HEK293 (cell line): ENCODE data around the gene RPS27.

ENCODE experiments used
- CTCF ChIA-PET: fragments of 350-600 bp; formaldehyde crosslinking; extraction: SDS; loops from one replicate; lab custom pipeline; 2021; ENCODE audit warnings: antibody characterized with exemption; lab: Yijun Ruan, JAX
- POLR2A ChIA-PET: fragments of 300-600 bp; formaldehyde crosslinking; extraction: SDS; loops from one replicate; lab custom pipeline; 2020; ENCODE audit warnings: antibody characterized with exemption, inconsistent platforms; lab: Yijun Ruan, JAX
- H3K27ac ChIP-seq: fragments of 200-500 bp; sonication (Bioruptor generic); 2 replicates; pipeline ENCODE4 v1.5.1; 2014; ENCODE audit warnings: low read depth, low read length, control low read depth, inconsistent platforms; ENCODE audit errors: extremely low read depth
- H3K36me3 ChIP-seq, 2 experiments: fragments of 200-500 bp in 1 of 2; sonication (Bioruptor generic) in 1 of 2; 1 replicate in 1 of 2; 2 replicates in 1 of 2; pipeline ENCODE4 v1.5.1; 2014 to 2017; ENCODE audit warnings: inconsistent platforms in 2 of 2, low read length in 2 of 2; ENCODE audit not compliant: control insufficient read depth in 2 of 2, insufficient read depth in 1 of 2
- H3K4me1 ChIP-seq: fragments of 200-500 bp; sonication (Bioruptor generic); 2 replicates; pipeline ENCODE4 v1.5.1; 2014; ENCODE audit warnings: mild to moderate bottlenecking, low read length, inconsistent platforms; ENCODE audit not compliant: control insufficient read depth, insufficient read depth
- H3K4me3 ChIP-seq: 2 replicates; pipeline ENCODE4 v1.5.1; 2011; ENCODE audit warnings: low read depth, mild to moderate bottlenecking, control low read depth, low read length, moderate library complexity
- H3K9me3 ChIP-seq: fragments of 200-500 bp; sonication (Bioruptor generic); 2 replicates; pipeline ENCODE4 v1.5.1; 2014; ENCODE audit warnings: low read depth, low read length, inconsistent platforms; ENCODE audit not compliant: control insufficient read depth, insufficient read depth
- BCL11A ChIP-seq: fragments of 450-650 bp; formaldehyde crosslinking; IDR thresholded peaks from 2 replicates; pipeline ENCODE4 v1.5.1; 2016; ENCODE audit warnings: low read depth, missing biosample characterization, missing genetic modification characterization
- KLF7 ChIP-seq: fragments of 450-650 bp; formaldehyde crosslinking; IDR thresholded peaks from 2 replicates; pipeline ENCODE4 v1.5.1; 2016; ENCODE audit warnings: missing biosample characterization, missing genetic modification characterization, borderline replicate concordance
- KLF9 ChIP-seq: fragments of 450-650 bp; formaldehyde crosslinking; IDR thresholded peaks from 2 replicates; pipeline ENCODE4 v1.5.1; 2016; ENCODE audit warnings: missing biosample characterization, missing genetic modification characterization, low read depth
- OSR2 ChIP-seq: fragments of 450-650 bp; formaldehyde crosslinking; IDR thresholded peaks from 2 replicates; pipeline ENCODE4 v1.5.1; 2016; ENCODE audit warnings: missing biosample characterization, missing genetic modification characterization
- TCF7L2 ChIP-seq: IDR thresholded peaks from 2 replicates; pipeline ENCODE4 v1.6.1; 2011; ENCODE audit warnings: low read depth, mild to moderate bottlenecking, inconsistent platforms, low read length, moderate library complexity, borderline replicate concordance
- ZBTB48 ChIP-seq: fragments of 450-650 bp; formaldehyde crosslinking; IDR thresholded peaks from 2 replicates; pipeline ENCODE4 v1.5.1; 2016; ENCODE audit warnings: missing biosample characterization, missing genetic modification characterization
- ZFHX2 ChIP-seq: fragments of 450-650 bp; formaldehyde crosslinking; conservative IDR thresholded peaks from 2 replicates; pipeline ENCODE4 v1.5.1; 2016; ENCODE audit warnings: missing biosample characterization, missing genetic modification characterization
- ZFP41 ChIP-seq: fragments of 450-650 bp; formaldehyde crosslinking; IDR thresholded peaks from 2 replicates; pipeline ENCODE4 v1.5.1; 2016; ENCODE audit warnings: missing biosample characterization, missing genetic modification characterization, borderline replicate concordance
- ZFP69B ChIP-seq: fragments of 450-650 bp; formaldehyde crosslinking; IDR thresholded peaks from 2 replicates; pipeline ENCODE4 v1.5.1; 2016; ENCODE audit warnings: missing biosample characterization, missing genetic modification characterization
- ZNF138 ChIP-seq: fragments of 450-650 bp; formaldehyde crosslinking; IDR thresholded peaks from 2 replicates; pipeline ENCODE4 v1.5.1; 2016; ENCODE audit warnings: missing biosample characterization, missing genetic modification characterization, borderline replicate concordance
- ZNF140 ChIP-seq: fragments of 450-650 bp; formaldehyde crosslinking; IDR thresholded peaks from 2 replicates; pipeline ENCODE4 v1.5.1; 2016; ENCODE audit warnings: missing biosample characterization, missing genetic modification characterization
- ZNF37A ChIP-seq: fragments of 450-650 bp; IDR thresholded peaks from 2 replicates; pipeline ENCODE4 v1.5.1; 2018; ENCODE audit warnings: missing biosample characterization, missing genetic modification characterization
- ZNF623 ChIP-seq: fragments of 450-650 bp; formaldehyde crosslinking; IDR thresholded peaks from 2 replicates; pipeline ENCODE4 v1.5.1; 2016; ENCODE audit warnings: missing biosample characterization, missing genetic modification characterization
- ZNF76 ChIP-seq: fragments of 450-650 bp; formaldehyde crosslinking; IDR thresholded peaks from 2 replicates; pipeline ENCODE4; 2016; ENCODE audit warnings: low read depth, missing biosample characterization, missing genetic modification characterization, borderline replicate concordance
- ZNF837 ChIP-seq: fragments of 450-650 bp; formaldehyde crosslinking; IDR thresholded peaks from 2 replicates; pipeline ENCODE4 v1.5.1; 2016; ENCODE audit warnings: missing biosample characterization, missing genetic modification characterization
- ZXDB ChIP-seq: fragments of 450-650 bp; formaldehyde crosslinking; IDR thresholded peaks from 2 replicates; pipeline ENCODE4 v1.5.1; 2016; ENCODE audit warnings: missing biosample characterization, missing genetic modification characterization
- TF ChIP-seq, protein P1 (sequence below): fragments of 450-650 bp; formaldehyde crosslinking; IDR thresholded peaks from 2 replicates; pipeline ENCODE4 v1.5.1; 2016; ENCODE audit warnings: missing biosample characterization, missing genetic modification characterization, borderline replicate concordance
- TF ChIP-seq, protein P2 (sequence below): fragments of 450-650 bp; formaldehyde crosslinking; IDR thresholded peaks from 2 replicates; pipeline ENCODE4 v1.5.0; 2017; ENCODE audit warnings: missing biosample characterization, missing genetic modification characterization, borderline replicate concordance
- TF ChIP-seq, protein P3 (sequence below): fragments of 450-650 bp; formaldehyde crosslinking; conservative IDR thresholded peaks from 2 replicates; pipeline ENCODE4 v1.5.1; 2016; ENCODE audit warnings: low read depth, missing biosample characterization, missing genetic modification characterization
- TF ChIP-seq, protein P4 (sequence below): fragments of 450-650 bp; formaldehyde crosslinking; IDR thresholded peaks from 2 replicates; pipeline ENCODE4 v1.5.1; 2016; ENCODE audit warnings: missing biosample characterization, missing genetic modification characterization

The RPS27 gene

DNA sequence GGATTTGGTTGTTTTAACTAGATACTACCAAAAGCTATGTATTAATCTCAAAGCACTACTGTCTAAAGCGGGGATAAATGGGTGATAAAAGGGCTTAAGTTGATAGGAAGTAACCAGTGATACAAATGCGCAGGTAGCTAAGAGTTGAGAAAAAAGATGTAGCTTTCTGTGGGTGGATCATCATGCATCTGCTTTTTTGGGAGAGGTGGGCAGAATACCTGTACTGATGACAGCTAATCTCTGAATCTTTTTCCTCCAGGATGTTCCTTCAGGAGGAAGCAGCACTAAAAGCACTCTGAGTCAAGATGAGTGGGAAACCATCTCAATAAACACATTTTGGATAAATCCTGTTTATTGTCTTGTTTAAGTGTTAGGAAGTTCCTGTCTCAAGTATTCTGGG, 1.2 kb downstream of the RPS27 start:
- H3K36me3 ChIP-seq = peaks cover 34 to 45% of the 10 kb centered on the region in 2 experiments
- no peaks in the 10 kb centered on the region for H3K4me1 ChIP-seq
- no peaks in the 10 kb centered on the region for H3K9me3 ChIP-seq
- ChIA-PET CTCF (interaction anchor here (1.3 kb wide), 1 partner anchor 195 kb away, joined by 3 read pairs; no protein-coding TSS in a partner anchor), POLR2A (interaction anchor here (0.6 to 4.0 kb wide), 7 partner anchors 10 to 280 kb away, joined by 3 to 54 read pairs (median 10); partner anchors contain the start of genes CREB3L4 and JTB)
- TF ChIP-seq ZFP41 (tag by site-specific recombination) = no peak
- TF ChIP-seq BCL11A = no peak
- TF ChIP-seq, protein P1, sequence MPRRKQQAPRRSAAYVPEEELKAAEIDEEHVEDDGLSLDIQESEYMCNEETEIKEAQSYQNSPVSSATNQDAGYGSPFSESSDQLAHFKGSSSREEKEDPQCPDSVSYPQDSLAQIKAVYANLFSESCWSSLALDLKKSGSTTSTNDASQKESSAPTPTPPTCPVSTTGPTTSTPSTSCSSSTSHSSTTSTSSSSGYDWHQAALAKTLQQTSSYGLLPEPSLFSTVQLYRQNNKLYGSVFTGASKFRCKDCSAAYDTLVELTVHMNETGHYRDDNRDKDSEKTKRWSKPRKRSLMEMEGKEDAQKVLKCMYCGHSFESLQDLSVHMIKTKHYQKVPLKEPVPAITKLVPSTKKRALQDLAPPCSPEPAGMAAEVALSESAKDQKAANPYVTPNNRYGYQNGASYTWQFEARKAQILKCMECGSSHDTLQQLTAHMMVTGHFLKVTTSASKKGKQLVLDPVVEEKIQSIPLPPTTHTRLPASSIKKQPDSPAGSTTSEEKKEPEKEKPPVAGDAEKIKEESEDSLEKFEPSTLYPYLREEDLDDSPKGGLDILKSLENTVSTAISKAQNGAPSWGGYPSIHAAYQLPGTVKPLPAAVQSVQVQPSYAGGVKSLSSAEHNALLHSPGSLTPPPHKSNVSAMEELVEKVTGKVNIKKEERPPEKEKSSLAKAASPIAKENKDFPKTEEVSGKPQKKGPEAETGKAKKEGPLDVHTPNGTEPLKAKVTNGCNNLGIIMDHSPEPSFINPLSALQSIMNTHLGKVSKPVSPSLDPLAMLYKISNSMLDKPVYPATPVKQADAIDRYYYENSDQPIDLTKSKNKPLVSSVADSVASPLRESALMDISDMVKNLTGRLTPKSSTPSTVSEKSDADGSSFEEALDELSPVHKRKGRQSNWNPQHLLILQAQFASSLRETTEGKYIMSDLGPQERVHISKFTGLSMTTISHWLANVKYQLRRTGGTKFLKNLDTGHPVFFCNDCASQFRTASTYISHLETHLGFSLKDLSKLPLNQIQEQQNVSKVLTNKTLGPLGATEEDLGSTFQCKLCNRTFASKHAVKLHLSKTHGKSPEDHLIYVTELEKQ (tag by site-specific recombination) = no peak
- no peak for TF ChIP-seq TCF7L2
- no peak for TF ChIP-seq ZFP69B (tag by site-specific recombination)
- TF ChIP-seq, protein P2, sequence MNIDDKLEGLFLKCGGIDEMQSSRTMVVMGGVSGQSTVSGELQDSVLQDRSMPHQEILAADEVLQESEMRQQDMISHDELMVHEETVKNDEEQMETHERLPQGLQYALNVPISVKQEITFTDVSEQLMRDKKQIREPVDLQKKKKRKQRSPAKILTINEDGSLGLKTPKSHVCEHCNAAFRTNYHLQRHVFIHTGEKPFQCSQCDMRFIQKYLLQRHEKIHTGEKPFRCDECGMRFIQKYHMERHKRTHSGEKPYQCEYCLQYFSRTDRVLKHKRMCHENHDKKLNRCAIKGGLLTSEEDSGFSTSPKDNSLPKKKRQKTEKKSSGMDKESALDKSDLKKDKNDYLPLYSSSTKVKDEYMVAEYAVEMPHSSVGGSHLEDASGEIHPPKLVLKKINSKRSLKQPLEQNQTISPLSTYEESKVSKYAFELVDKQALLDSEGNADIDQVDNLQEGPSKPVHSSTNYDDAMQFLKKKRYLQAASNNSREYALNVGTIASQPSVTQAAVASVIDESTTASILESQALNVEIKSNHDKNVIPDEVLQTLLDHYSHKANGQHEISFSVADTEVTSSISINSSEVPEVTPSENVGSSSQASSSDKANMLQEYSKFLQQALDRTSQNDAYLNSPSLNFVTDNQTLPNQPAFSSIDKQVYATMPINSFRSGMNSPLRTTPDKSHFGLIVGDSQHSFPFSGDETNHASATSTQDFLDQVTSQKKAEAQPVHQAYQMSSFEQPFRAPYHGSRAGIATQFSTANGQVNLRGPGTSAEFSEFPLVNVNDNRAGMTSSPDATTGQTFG (tag by site-specific recombination) = no peak
- no peak for TF ChIP-seq ZNF76 (tag by site-specific recombination)
- TF ChIP-seq ZFHX2 (tag by site-specific recombination) = no peak
- TF ChIP-seq ZBTB48 (tag by site-specific recombination) = no peak
- TF ChIP-seq, protein P3, sequence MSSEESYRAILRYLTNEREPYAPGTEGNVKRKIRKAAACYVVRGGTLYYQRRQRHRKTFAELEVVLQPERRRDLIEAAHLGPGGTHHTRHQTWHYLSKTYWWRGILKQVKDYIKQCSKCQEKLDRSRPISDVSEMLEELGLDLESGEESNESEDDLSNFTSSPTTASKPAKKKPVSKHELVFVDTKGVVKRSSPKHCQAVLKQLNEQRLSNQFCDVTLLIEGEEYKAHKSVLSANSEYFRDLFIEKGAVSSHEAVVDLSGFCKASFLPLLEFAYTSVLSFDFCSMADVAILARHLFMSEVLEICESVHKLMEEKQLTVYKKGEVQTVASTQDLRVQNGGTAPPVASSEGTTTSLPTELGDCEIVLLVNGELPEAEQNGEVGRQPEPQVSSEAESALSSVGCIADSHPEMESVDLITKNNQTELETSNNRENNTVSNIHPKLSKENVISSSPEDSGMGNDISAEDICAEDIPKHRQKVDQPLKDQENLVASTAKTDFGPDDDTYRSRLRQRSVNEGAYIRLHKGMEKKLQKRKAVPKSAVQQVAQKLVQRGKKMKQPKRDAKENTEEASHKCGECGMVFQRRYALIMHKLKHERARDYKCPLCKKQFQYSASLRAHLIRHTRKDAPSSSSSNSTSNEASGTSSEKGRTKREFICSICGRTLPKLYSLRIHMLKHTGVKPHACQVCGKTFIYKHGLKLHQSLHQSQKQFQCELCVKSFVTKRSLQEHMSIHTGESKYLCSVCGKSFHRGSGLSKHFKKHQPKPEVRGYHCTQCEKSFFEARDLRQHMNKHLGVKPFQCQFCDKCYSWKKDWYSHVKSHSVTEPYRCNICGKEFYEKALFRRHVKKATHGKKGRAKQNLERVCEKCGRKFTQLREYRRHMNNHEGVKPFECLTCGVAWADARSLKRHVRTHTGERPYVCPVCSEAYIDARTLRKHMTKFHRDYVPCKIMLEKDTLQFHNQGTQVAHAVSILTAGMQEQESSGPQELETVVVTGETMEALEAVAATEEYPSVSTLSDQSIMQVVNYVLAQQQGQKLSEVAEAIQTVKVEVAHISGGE (tag by site-specific recombination) = no peak
- TF ChIP-seq ZNF837 (tag by site-specific recombination) = no peak
- no peak for TF ChIP-seq KLF9
- TF ChIP-seq OSR2 (tag by site-specific recombination) = no peak
- no peak for TF ChIP-seq ZNF37A (tag by site-specific recombination)
- TF ChIP-seq KLF7 = no peak
- no peak for TF ChIP-seq ZNF623 (tag by site-specific recombination)
- no peak for TF ChIP-seq ZXDB
- no peak for TF ChIP-seq ZNF138
- TF ChIP-seq, protein P4, sequence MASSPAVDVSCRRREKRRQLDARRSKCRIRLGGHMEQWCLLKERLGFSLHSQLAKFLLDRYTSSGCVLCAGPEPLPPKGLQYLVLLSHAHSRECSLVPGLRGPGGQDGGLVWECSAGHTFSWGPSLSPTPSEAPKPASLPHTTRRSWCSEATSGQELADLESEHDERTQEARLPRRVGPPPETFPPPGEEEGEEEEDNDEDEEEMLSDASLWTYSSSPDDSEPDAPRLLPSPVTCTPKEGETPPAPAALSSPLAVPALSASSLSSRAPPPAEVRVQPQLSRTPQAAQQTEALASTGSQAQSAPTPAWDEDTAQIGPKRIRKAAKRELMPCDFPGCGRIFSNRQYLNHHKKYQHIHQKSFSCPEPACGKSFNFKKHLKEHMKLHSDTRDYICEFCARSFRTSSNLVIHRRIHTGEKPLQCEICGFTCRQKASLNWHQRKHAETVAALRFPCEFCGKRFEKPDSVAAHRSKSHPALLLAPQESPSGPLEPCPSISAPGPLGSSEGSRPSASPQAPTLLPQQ (tag by site-specific recombination) = no peak
- no peak for TF ChIP-seq ZNF140 (tag by site-specific recombination)
- H3K4me3 ChIP-seq = no peak overlapping the region; the same call in 1 of the 2 replicates
- H3K27ac ChIP-seq = no peak overlapping the region
